Gastrocnemius medialis (tissue), 4 donors: ENCODE results near the gene MMP24. TPM values are rescaled to one million over a fixed set of nuclear protein-coding genes. Genes with fewer than 3 reads are reported as not detected.

ENCODE experiments used
- ATAC-seq, 2 donors: fragments of 150-250 bp; one replicate each; pipeline ENCODE4 v1.9.1; 2016
- DNase-seq, 2 donors: peaks; one replicate each; pipeline ENCODE4 v3.0.0-alpha.2; 2019
- H3K27ac ChIP-seq, 4 donors: fragments of 200-600 bp; sonication (generic); 1 replicate in 1 of 4; 2 replicates in 3 of 4; pipeline ENCODE4 v1.5.1; 2016 to 2018; ENCODE audit warnings: mild to moderate bottlenecking in 2 of 4, moderate library complexity in 1 of 4
- H3K27me3 ChIP-seq, 3 donors: fragments of 200-600 bp; sonication (generic) in 2 of 3; 1 replicate in 1 of 3; 2 replicates in 2 of 3; pipeline versions ENCODE4 v1.5.1 to v1.6.0; 2016 to 2019; ENCODE audit warnings: mild to moderate bottlenecking in 1 of 3, moderate library complexity in 1 of 3
- H3K36me3 ChIP-seq, 2 donors: fragments of 200-600 bp; sonication (generic) in 1 of 2; one replicate each; pipeline ENCODE4 v1.5.1; 2017 to 2018
- H3K4me1 ChIP-seq, 2 donors: fragments of 200-600 bp; sonication (generic) in 1 of 2; one replicate each; pipeline ENCODE4 v1.5.1; 2016 to 2017; ENCODE audit warnings: mild to moderate bottlenecking in 2 of 2
- H3K4me3 ChIP-seq, 4 donors: fragments of 200-600 bp; sonication (generic) in 3 of 4; 1 replicate in 1 of 4; 2 replicates in 3 of 4; pipeline ENCODE4 v1.5.1; 2016 to 2019; ENCODE audit warnings: mild to moderate bottlenecking in 2 of 4
- H3K9me3 ChIP-seq, 3 donors: fragments of 200-600 bp; sonication (generic) in 2 of 3; 1 replicate in 1 of 3; 2 replicates in 2 of 3; pipeline ENCODE4 v1.5.1; 2016 to 2019
- POLR2A ChIP-seq, 2 donors: fragments of 450-650 bp; IDR thresholded peaks; one replicate each; pipeline ENCODE4 v1.6.1; 2017; ENCODE audit warnings: antibody characterized with exemption in 2 of 2, mild to moderate bottlenecking in 2 of 2, moderate library complexity in 2 of 2
- in situ Hi-C, 4 donors: fragments of 200-750 bp; cut with MboI; loops; one replicate each; pipeline versions ENCODE4 v1.15.0 to v1.8.0; 2017; ENCODE audit warnings: low sequenced_read_pairs in 4 of 4
- intact Hi-C: fragments of 100-400 bp; cut with DNase I; formaldehyde crosslinking; loops from one replicate; pipeline ENCODE4 v1.15.1; 2023; ENCODE audit warnings: low total_unique reads
- total RNA-seq, 4 donors: library from RNA; depleted of rRNA; stranded (reverse); fragments of >200 nt; gene quantifications; one replicate each; pipeline versions ENCODE4 v1.1.0 to v1.2.3, GENCODE V29; 2016
- TF ChIP-seq, protein P1 (sequence below), 5 experiments: fragments of 450-650 bp in 3 of 5; fragments of 200-600 bp in 2 of 5; sonication (generic) in 2 of 5; IDR thresholded peaks in 4 of 5; conservative IDR thresholded peaks in 1 of 5; 1 replicate in 4 of 5; 2 replicates in 1 of 5; pipeline ENCODE4 v1.5.1; 2016 to 2019; ENCODE audit warnings: antibody characterized with exemption in 5 of 5, mild to moderate bottlenecking in 3 of 5, moderate library complexity in 3 of 5

The MMP24 gene
- total RNA-seq, 4 donors from 2014 or later, result 0.07 to 0.10 TPM; not detected in 2

DNA sequence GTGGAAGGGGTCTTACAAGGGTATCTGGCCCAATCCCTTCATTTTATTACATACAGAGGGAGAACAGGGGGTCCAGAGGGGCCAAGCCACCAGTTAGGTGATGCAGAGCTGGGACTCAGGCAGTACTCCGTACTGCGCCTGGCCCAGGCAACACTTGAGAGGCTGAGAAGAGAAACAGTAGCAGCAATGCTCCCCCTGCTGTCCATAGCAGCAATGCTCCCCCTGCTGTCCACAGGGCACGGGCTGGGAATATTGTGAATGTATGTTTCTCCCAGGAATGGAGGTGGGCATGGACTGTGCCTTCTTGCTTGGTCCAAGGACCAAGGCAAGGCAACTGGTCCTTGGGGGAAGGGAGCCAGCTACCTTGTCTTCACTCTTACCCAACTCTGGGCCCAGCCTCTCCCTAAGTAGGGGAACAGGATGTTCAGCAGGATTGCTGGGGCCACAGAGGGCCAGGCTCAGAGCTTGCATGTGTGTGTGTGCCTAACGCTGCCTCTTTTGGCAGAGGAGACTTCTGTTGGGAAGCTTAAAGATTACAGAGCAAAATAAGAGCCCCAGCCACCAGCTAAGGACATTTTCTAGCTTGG is 80.5 kb downstream of the MMP24 start:
- Histone ChIP-seq H3K4me3 (no peak overlapping the region), H3K4me1 (peaks cover 12 to 40% of the 10 kb centered on the region in 2 donors), H3K36me3 (no peaks in the 10 kb centered on the region), H3K27me3 (no peaks in the 10 kb centered on the region), H3K27ac (peak overlapping the region; percentile 72 to 90 (median 82)), H3K9me3 (no peaks in the 10 kb centered on the region)
- intact Hi-C loops (loop anchor here (2.0 to 10.0 kb wide), 2 partner anchors 20 to 58 kb away; no protein-coding TSS in a partner anchor), in situ Hi-C loops (no loop called here)
- TF ChIP-seq POLR2A (IDR thresholded peaks at IDR 0.05), result no peak
- TF ChIP-seq, protein P1, sequence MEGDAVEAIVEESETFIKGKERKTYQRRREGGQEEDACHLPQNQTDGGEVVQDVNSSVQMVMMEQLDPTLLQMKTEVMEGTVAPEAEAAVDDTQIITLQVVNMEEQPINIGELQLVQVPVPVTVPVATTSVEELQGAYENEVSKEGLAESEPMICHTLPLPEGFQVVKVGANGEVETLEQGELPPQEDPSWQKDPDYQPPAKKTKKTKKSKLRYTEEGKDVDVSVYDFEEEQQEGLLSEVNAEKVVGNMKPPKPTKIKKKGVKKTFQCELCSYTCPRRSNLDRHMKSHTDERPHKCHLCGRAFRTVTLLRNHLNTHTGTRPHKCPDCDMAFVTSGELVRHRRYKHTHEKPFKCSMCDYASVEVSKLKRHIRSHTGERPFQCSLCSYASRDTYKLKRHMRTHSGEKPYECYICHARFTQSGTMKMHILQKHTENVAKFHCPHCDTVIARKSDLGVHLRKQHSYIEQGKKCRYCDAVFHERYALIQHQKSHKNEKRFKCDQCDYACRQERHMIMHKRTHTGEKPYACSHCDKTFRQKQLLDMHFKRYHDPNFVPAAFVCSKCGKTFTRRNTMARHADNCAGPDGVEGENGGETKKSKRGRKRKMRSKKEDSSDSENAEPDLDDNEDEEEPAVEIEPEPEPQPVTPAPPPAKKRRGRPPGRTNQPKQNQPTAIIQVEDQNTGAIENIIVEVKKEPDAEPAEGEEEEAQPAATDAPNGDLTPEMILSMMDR (IDR thresholded peaks at IDR 0.05 in 4 of 5, conservative IDR thresholded peaks at IDR 0.05 in 1 of 5), result peak in 3 of 5 experiments; percentile 29 to 55 (median 50)
- peak; percentile 34 to 61 for ATAC-seq
- peak; percentile 72 to 87 for DNase-seq

DNA sequence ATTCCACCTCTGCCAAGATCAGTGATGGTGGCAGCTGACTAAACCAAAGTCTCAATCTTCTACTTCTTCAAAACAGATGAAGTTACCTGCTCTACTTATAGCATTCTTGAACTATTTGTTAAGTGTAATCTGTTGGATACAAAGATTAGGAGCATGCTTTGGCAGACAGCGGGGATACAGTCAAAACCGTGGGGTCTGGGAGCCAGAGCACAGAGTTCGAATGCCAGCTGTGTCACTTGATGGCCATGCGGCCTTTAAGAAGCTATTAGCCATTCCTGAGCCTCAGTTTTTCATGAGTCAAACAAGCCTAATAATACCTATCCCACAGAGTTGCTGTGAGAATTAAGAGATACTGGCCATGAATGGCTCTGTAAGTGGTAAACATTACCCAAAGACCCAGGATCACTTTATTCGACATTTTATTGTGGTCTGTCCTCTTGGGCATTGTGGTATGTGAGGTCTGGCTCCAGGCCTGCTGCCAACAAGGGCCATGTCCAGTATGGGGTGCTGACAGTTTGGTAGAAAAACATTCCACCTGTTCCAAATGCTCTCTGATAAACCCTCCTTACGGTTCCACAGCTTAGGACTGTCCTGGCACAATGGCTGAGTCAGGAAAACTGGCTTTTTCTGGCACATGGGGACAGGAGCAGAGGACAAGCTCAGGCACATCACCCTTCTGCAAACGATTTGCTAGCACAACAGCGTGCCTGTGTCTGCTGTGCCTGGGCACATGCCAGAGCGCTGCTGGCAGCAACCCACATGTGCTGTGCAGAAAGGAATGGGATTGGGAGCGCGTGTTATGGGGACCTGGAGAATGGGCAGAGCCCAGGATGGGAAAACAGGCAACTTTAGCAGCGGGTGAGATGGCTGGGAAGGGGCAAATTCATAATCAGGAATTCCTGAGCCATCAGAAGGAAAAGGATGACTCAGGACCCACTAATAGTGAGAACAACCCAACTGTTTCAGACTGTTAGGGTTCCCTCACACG is 81.5 kb downstream of the MMP24 start:
- Histone ChIP-seq H3K27ac (peak overlapping the region; percentile 72 to 90 (median 82)), H3K4me1 (peaks cover 12 to 40% of the 10 kb centered on the region in 2 donors), H3K9me3 (no peaks in the 10 kb centered on the region), H3K36me3 (peaks cover 0 to 7% of the 10 kb centered on the region in 2 donors), H3K4me3 (no peak overlapping the region), H3K27me3 (no peaks in the 10 kb centered on the region)
- in situ Hi-C loops, result no loop called here
- intact Hi-C loops, result loop anchor here (2.0 to 10.0 kb wide), 2 partner anchors 19 to 57 kb away; no protein-coding TSS in a partner anchor
- no peak for TF ChIP-seq POLR2A (IDR thresholded peaks at IDR 0.05)
- TF ChIP-seq, protein P1 (IDR thresholded peaks at IDR 0.05 in 4 of 5, conservative IDR thresholded peaks at IDR 0.05 in 1 of 5), result no peak
- ATAC-seq (peak; percentile 18 to 30), DNase-seq (peak; percentile 49 to 75)

DNA sequence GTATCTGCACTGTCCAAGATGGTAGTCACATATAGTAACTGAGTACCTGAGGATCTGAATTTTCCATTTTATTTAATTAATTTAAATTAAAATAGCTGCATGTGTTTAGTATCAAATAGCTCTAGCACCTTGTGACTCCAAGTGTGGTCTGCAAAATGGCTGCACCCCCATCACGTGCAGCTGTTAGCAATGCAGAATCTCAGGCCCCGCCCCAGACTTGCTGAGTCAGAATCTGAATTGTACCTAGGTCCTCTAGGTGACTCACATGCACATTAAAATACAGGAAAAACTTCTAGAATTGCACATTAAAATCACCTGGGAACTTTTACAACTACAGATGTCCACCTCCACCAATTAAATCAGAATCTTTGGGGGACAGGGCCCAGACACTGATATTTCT is 84.9 kb downstream of the MMP24 start:
- in situ Hi-C loops, result no loop called here

DNA sequence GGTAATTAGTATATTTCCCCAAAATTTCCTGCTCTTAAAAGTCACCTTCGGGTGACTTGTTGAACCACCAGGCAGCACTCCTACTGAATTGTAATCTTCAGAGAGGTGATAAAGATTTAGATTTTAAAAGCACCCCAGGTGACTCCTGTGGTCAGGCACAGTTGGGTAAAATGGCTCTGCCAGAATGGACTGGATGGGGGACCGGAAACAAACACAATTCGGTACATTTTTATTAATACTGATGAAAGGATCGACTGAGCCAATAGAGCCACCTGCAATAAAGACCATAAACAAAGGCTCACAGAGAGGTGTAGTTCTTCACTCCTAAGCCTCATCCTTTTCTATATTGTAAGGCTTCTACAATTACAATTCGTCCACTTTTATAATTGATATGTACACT is 85.3 kb downstream of the MMP24 start:
- no peak for DNase-seq
- intact Hi-C loops (no loop called here), in situ Hi-C loops (no loop called here)
- no peak overlapping the region for H3K4me3 ChIP-seq
- no peaks in the 10 kb centered on the region for H3K27me3 ChIP-seq
- H3K27ac ChIP-seq, result no peak overlapping the region
- no peak for ATAC-seq
- no peaks in the 10 kb centered on the region for H3K9me3 ChIP-seq
- no peak for TF ChIP-seq POLR2A (IDR thresholded peaks at IDR 0.05)
- TF ChIP-seq, protein P1 (IDR thresholded peaks at IDR 0.05 in 4 of 5, conservative IDR thresholded peaks at IDR 0.05 in 1 of 5), result no peak
- peaks cover 0 to 7% of the 10 kb centered on the region in 2 donors for H3K36me3 ChIP-seq
- H3K4me1 ChIP-seq, result peaks cover 10 to 20% of the 10 kb centered on the region in 2 donors

More for the DNA sequence above, 84.9 kb downstream of the MMP24 start:
- peaks cover 0 to 7% of the 10 kb centered on the region in 2 donors for H3K36me3 ChIP-seq
- no peaks in the 10 kb centered on the region for H3K9me3 ChIP-seq
- no peak for ATAC-seq
- no peak overlapping the region for H3K27ac ChIP-seq
- intact Hi-C loops, result no loop called here
- no peaks in the 10 kb centered on the region for H3K27me3 ChIP-seq
- DNase-seq, result no peak
- no peak overlapping the region for H3K4me3 ChIP-seq
- peaks cover 12 to 25% of the 10 kb centered on the region in 2 donors for H3K4me1 ChIP-seq
- TF ChIP-seq, protein P1 (IDR thresholded peaks at IDR 0.05 in 4 of 5, conservative IDR thresholded peaks at IDR 0.05 in 1 of 5), result no peak
- no peak for TF ChIP-seq POLR2A (IDR thresholded peaks at IDR 0.05)
